ENCODE results near the gene CCDC190. TPM values are rescaled to one million over a fixed set of nuclear protein-coding genes. Genes with fewer than 3 reads are reported as not detected.

CCDC190 gene
- total and polyA plus RNA-seq, 2 of the 8 experiments (the other 6 are each of a cell fraction or from before 2014, with no cell fraction given) = not detected

DNA sequence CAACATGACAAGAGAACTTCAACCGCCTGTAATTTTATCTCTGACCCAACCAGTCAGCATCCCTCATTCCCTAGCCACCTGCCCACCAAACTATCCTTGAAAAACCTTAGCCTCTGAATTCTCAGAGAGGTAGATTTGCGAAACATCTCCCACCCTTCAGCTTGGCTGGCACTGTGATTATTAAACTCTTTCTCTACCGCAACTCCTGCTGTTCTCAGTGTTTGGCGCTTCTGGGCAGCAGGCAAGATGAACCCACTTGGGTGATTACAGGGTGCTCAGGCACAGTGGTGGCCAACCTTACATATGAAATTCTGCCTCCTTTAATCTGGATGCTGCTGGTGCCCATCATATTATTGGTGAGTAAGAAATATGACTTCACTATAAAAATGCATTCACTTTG, 22.1 kb downstream of the CCDC190 start (continued):
- TF ChIP-seq CHD7 (IDR thresholded peaks at IDR 0.05; ENCODE audit: insufficient replicate concordance, low read length) = no peak
- no peak for TF ChIP-seq RNF2 (IDR thresholded peaks at IDR 0.05; ENCODE audit: borderline replicate concordance, low read depth, low read length, missing control alignments, poor library complexity, severe bottlenecking)
- no peak for TF ChIP-seq BRCA1 (IDR thresholded peaks at IDR 0.05; ENCODE audit: low read depth, low read length)
- no peak for TF ChIP-seq POLR2A (IDR thresholded peaks at IDR 0.05; ENCODE audit: control extremely low read depth in 1 of 2, low read depth in 2 of 2, low read length in 2 of 2)
- no peak for TF ChIP-seq USF2 (IDR thresholded peaks at IDR 0.05; ENCODE audit: low read length)
